Ectodermal cell (in vitro differentiated cells): Measurements from ENCODE around the gene GRAMD4. TPM values are rescaled to one million over a fixed set of nuclear protein-coding genes. Genes with fewer than 3 reads are reported as not detected.

Experiments used
- H3K27ac ChIP-seq: 2 replicates; pipeline ENCODE4 v1.7.0; 2013; ENCODE audit warnings: mild to moderate bottlenecking, low read depth, low read length; ENCODE audit not compliant: insufficient read depth, poor library complexity, severe bottlenecking
- H3K27me3 ChIP-seq: 2 replicates; pipeline ENCODE4 v1.7.0; 2013; ENCODE audit warnings: mild to moderate bottlenecking, low read length; ENCODE audit not compliant: insufficient read depth, control insufficient read depth, poor library complexity, severe bottlenecking
- H3K36me3 ChIP-seq: one replicate; pipeline ENCODE4 v1.7.0; 2013; ENCODE audit warnings: low read length; ENCODE audit not compliant: control insufficient read depth, insufficient read depth
- H3K4me1 ChIP-seq: one replicate; pipeline ENCODE4 v1.7.0; 2013; ENCODE audit warnings: low read length; ENCODE audit not compliant: control insufficient read depth, insufficient read depth
- H3K4me3 ChIP-seq: 2 replicates; pipeline ENCODE4 v1.7.0; 2013; ENCODE audit warnings: low read depth, low read length, control low read depth; ENCODE audit not compliant: insufficient read depth
- H3K9me3 ChIP-seq: 2 replicates; pipeline ENCODE4 v1.7.0; 2013; ENCODE audit warnings: mild to moderate bottlenecking, low read length, moderate library complexity; ENCODE audit not compliant: control insufficient read depth
- WGBS, 2 experiments: methylation state at CpG; one replicate each; pipeline ENCODE4 v1.1.7; 2013; ENCODE audit warnings: missing lambda C conversion rate in 2 of 2; 5-methylcytosine and 5-hydroxymethylcytosine counted together
- polyA plus RNA-seq, 4 experiments: library from polyadenylated mRNA; stranded (reverse); fragments of 50-300 nt; gene quantifications; one replicate each; pipeline ENCODE4 v1.2.3, GENCODE V29; 2013

The GRAMD4 gene
- 22.2 TPM for polyA plus RNA-seq (2013, experiment 1 of 4)
- polyA plus RNA-seq (2013, experiment 2 of 4), result 22.1 TPM
- polyA plus RNA-seq (2013, experiment 3 of 4), result 28.1 TPM
- 22.0 TPM for polyA plus RNA-seq (2013, experiment 4 of 4)

- Histone ChIP-seq H3K36me3 (no peaks in the 10 kb centered on the region), H3K27ac (no peak within 1 kb of the TSS), H3K4me3 (no peak within 1 kb of the TSS), H3K4me1 (peaks cover 8% of the 10 kb centered on the region), H3K9me3 (no peaks in the 10 kb centered on the region), H3K27me3 (no peaks in the 10 kb centered on the region)
- 68 to 71% methylated on average over 20 of the region's 20 CpGs for WGBS, 2 experiments
Measured at GRCh38 chr22:46619830-46620501, at the start of gene GRAMD4. Gene GRAMD4 (plus strand): TSS chr22:46620386. CDS start chr22:46626800, 6,414 bp downstream.

GRCh38 chr22:46571642-46572250 is 48.4 kb upstream of the GRAMD4 start:
- Histone ChIP-seq H3K4me1 (no peaks in the 10 kb centered on the region), H3K27ac (no peak overlapping the region), H3K36me3 (no peaks in the 10 kb centered on the region), H3K4me3 (no peak overlapping the region), H3K27me3 (peaks cover 20% of the 10 kb centered on the region), H3K9me3 (no peaks in the 10 kb centered on the region)
- 59 to 65% methylated on average over 5 to 6 of the region's 7 CpGs for WGBS, 2 experiments

GRCh38 chr22:46572911-46573780 is 47.0 kb upstream of the GRAMD4 start:
- Histone ChIP-seq H3K4me3 (no peak overlapping the region), H3K9me3 (no peaks in the 10 kb centered on the region), H3K27ac (no peak overlapping the region), H3K36me3 (no peaks in the 10 kb centered on the region), H3K27me3 (peaks cover 27% of the 10 kb centered on the region), H3K4me1 (no peaks in the 10 kb centered on the region)
- 91 to 92% methylated on average over 19 of the region's 19 CpGs for WGBS, 2 experiments

- Histone ChIP-seq H3K27ac (no peak overlapping the region), H3K27me3 (peaks cover 32% of the 10 kb centered on the region), H3K4me1 (peaks cover under 1% of the 10 kb centered on the region), H3K36me3 (no peaks in the 10 kb centered on the region), H3K4me3 (no peak overlapping the region), H3K9me3 (no peaks in the 10 kb centered on the region)
- WGBS, 2 experiments, result 89% methylated on average over 18 of the region's 18 CpGs
Measured at GRCh38 chr22:46573781-46574437, 46.3 kb upstream of the GRAMD4 start.

GRCh38 chr22:46574438-46574992 is 45.7 kb upstream of the GRAMD4 start:
- 92% methylated on average over 15 of the region's 15 CpGs for WGBS, 2 experiments
- Histone ChIP-seq H3K36me3 (no peaks in the 10 kb centered on the region), H3K4me3 (no peak overlapping the region), H3K9me3 (no peaks in the 10 kb centered on the region), H3K27me3 (peaks cover 32% of the 10 kb centered on the region), H3K4me1 (peaks cover 5% of the 10 kb centered on the region), H3K27ac (no peak overlapping the region)

- Histone ChIP-seq H3K4me3 (no peak overlapping the region), H3K9me3 (no peaks in the 10 kb centered on the region), H3K4me1 (peaks cover 12% of the 10 kb centered on the region), H3K27ac (no peak overlapping the region), H3K36me3 (no peaks in the 10 kb centered on the region), H3K27me3 (peaks cover 32% of the 10 kb centered on the region)
- 68 to 70% methylated on average over 19 of the region's 19 CpGs for WGBS, 2 experiments
Measured at GRCh38 chr22:46574993-46575910, 44.9 kb upstream of the GRAMD4 start.

- Histone ChIP-seq H3K4me3 (peak overlapping the region; percentile 39), H3K36me3 (no peaks in the 10 kb centered on the region), H3K9me3 (no peaks in the 10 kb centered on the region), H3K27ac (no peak overlapping the region), H3K27me3 (peaks cover 32% of the 10 kb centered on the region), H3K4me1 (peaks cover 20% of the 10 kb centered on the region)
- WGBS, 2 experiments, result 54 to 55% methylated on average over 10 of the region's 10 CpGs
Measured at GRCh38 chr22:46575911-46576555, 44.2 kb upstream of the GRAMD4 start.

GRCh38 chr22:46576556-46577367 is 43.4 kb upstream of the GRAMD4 start:
- Histone ChIP-seq H3K27ac (no peak overlapping the region), H3K4me1 (peaks cover 21% of the 10 kb centered on the region), H3K36me3 (no peaks in the 10 kb centered on the region)

More at GRCh38 chr22:46576556-46577367, 43.4 kb upstream of the GRAMD4 start:
- 2 to 3% methylated on average over 142 of the region's 142 CpGs for WGBS, 2 experiments
- H3K27me3 ChIP-seq, result peaks cover 32% of the 10 kb centered on the region
- H3K9me3 ChIP-seq, result no peaks in the 10 kb centered on the region
- peak overlapping the region; percentile 49 for H3K4me3 ChIP-seq
